ENCODE data around the gene C6orf136.

- no peak for TF ChIP-seq CTCF (IDR thresholded peaks at IDR 0.05 in 2 of 3, conservative IDR thresholded peaks at IDR 0.05 in 1 of 3; ENCODE audit: control insufficient read depth in 2 of 3, extremely low read depth in 1 of 3, insufficient read depth in 1 of 3, low read depth in 3 of 3, low read length in 3 of 3)
- TF ChIP-seq ZZZ3 (IDR thresholded peaks at IDR 0.05; ENCODE audit: control insufficient read depth, insufficient read length, low read depth), result no peak
- TF ChIP-seq MAX (IDR thresholded peaks at IDR 0.05; ENCODE audit: low read depth, low read length), result no peak
- no peak for TF ChIP-seq ZNF384 (IDR thresholded peaks at IDR 0.05; ENCODE audit: borderline replicate concordance, low read depth, low read length)
These were observed 44.9 kb upstream of the C6orf136 start for GRCh38 chr6:30601815-30602641.
